SK-N-SH (cell line): ENCODE results near the gene POU6F1. TPM values are rescaled to one million over a fixed set of nuclear protein-coding genes. Genes with fewer than 3 reads are reported as not detected.

ENCODE experiments used
- CTCF ChIA-PET: fragments of 300-600, 350-600 bp; formaldehyde crosslinking; extraction: SDS; loops from one replicate; lab custom pipeline; 2021; lab: Yijun Ruan, JAX
- POLR2A ChIA-PET: fragments of 350-600 bp; sonication (Branson Sonifier 250); formaldehyde crosslinking; extraction: SDS; loops from one replicate; lab custom pipeline; 2020; ENCODE audit warnings: antibody characterized with exemption, inconsistent platforms; lab: Yijun Ruan, JAX
- DNase-seq: peaks from one replicate; pipeline ENCODE4 v3.0.0; 2012
- H2AFZ ChIP-seq: fragments of 200-600 bp; sonication (generic); 2 replicates; pipeline ENCODE4 v1.8.1; 2016; ENCODE audit warnings: antibody characterized with exemption, mild to moderate bottlenecking, low read depth
- H3F3A ChIP-seq: fragments of 200-600 bp; sonication (generic); replicated peaks from 2 replicates; pipeline ENCODE3; 2016; ENCODE audit warnings: antibody characterized with exemption, mild to moderate bottlenecking; ENCODE audit not compliant: insufficient read depth
- H3K27ac ChIP-seq, 2 experiments: fragments of 200-500 bp in 1 of 2; fragments of 200-600 bp in 1 of 2; sonication (Bioruptor generic) in 1 of 2; sonication (generic), shearing (Covaris generic) in 1 of 2; 2 replicates each; pipeline versions ENCODE4 v1.5.1 to v1.6.1; 2014 to 2016; ENCODE audit warnings: low read depth in 2 of 2, inconsistent platforms in 1 of 2, low read length in 1 of 2, mild to moderate bottlenecking in 1 of 2, mixed read lengths in 1 of 2
- H3K27me3 ChIP-seq: fragments of 200-600 bp; sonication (generic), shearing (Covaris generic); 2 replicates; pipeline ENCODE4 v1.6.1; 2016; ENCODE audit warnings: mixed run types; ENCODE audit not compliant: insufficient read depth
- H3K36me3 ChIP-seq, 2 experiments: fragments of 200-500 bp in 1 of 2; fragments of 200-600 bp in 1 of 2; sonication (Bioruptor generic) in 1 of 2; sonication (generic) in 1 of 2; replicated peaks in 1 of 2; 2 replicates each; pipeline versions ENCODE3 to v1.5.1; 2014 to 2016; ENCODE audit warnings: low read length in 1 of 2, mild to moderate bottlenecking in 1 of 2; ENCODE audit not compliant: insufficient read depth in 2 of 2, control insufficient read depth in 1 of 2
- H3K4me1 ChIP-seq, 2 experiments: fragments of 200-500 bp in 1 of 2; fragments of 200-600 bp in 1 of 2; sonication (Bioruptor generic) in 1 of 2; sonication (generic), shearing (Covaris generic) in 1 of 2; 2 replicates each; pipeline versions ENCODE4 v1.5.1 to v1.6.1; 2014 to 2016; ENCODE audit warnings: low read depth in 1 of 2, low read length in 1 of 2, mixed run types in 1 of 2; ENCODE audit not compliant: insufficient read depth in 2 of 2, control insufficient read depth in 1 of 2
- H3K4me2 ChIP-seq: fragments of 200-600 bp; sonication (generic), shearing (Covaris generic); 2 replicates; pipeline ENCODE4 v1.6.1; 2017; ENCODE audit warnings: mixed run types
- H3K4me3 ChIP-seq, 2 experiments: fragments of 200-500 bp in 1 of 2; fragments of 200-600 bp in 1 of 2; sonication (Bioruptor generic) in 1 of 2; sonication (generic), shearing (Covaris generic) in 1 of 2; 2 replicates each; pipeline versions ENCODE4 v1.5.1 to v1.8.1; 2014 to 2016; ENCODE audit warnings: low read depth in 2 of 2, inconsistent platforms in 1 of 2, low read length in 1 of 2, mild to moderate bottlenecking in 1 of 2, mixed read lengths in 1 of 2, moderate library complexity in 1 of 2
- H3K79me2 ChIP-seq: fragments of 200-600 bp; sonication (generic); 2 replicates; pipeline ENCODE4 v1.8.1; 2017; ENCODE audit warnings: mild to moderate bottlenecking; ENCODE audit not compliant: insufficient read depth
- H3K9ac ChIP-seq: fragments of 200-600 bp; sonication (generic); 2 replicates; pipeline ENCODE4 v1.6.1; 2017; ENCODE audit warnings: mixed run types
- H3K9me2 ChIP-seq: fragments of 200-600 bp; sonication (generic); 2 replicates; pipeline ENCODE4 v1.6.1; 2017; ENCODE audit warnings: mixed run types
- H3K9me3 ChIP-seq: fragments of 200-600 bp; sonication (generic); 2 replicates; pipeline ENCODE4 v1.6.1; 2017; ENCODE audit warnings: mixed run types, mild to moderate bottlenecking, moderate library complexity
- H4K20me1 ChIP-seq: fragments of 200-600 bp; sonication (generic); 2 replicates; pipeline ENCODE4 v1.6.1; 2017; ENCODE audit warnings: mild to moderate bottlenecking, mixed run types; ENCODE audit not compliant: insufficient read depth
- CHD2 ChIP-seq: fragments of 150-350 bp; IDR thresholded peaks from 2 replicates; pipeline ENCODE4 v1.6.1; 2018; ENCODE audit warnings: low read length; ENCODE audit not compliant: partially characterized antibody
- FOSL2 ChIP-seq: IDR thresholded peaks from 2 replicates; pipeline ENCODE4 v1.4.0; 2012; ENCODE audit warnings: low read depth, mild to moderate bottlenecking, moderate library complexity, borderline replicate concordance
- FOXJ3 ChIP-seq: sonication (generic); formaldehyde crosslinking; IDR thresholded peaks from 2 replicates; pipeline ENCODE4 v1.5.1; 2020; ENCODE audit warnings: mild to moderate bottlenecking, missing genetic modification reagents
- FOXM1 ChIP-seq: IDR thresholded peaks from 2 replicates; pipeline ENCODE4 v1.4.0; 2012; ENCODE audit warnings: low read depth, mild to moderate bottlenecking
- GATA2 ChIP-seq: sonication (generic); formaldehyde crosslinking; IDR thresholded peaks from 2 replicates; pipeline ENCODE4 v1.5.0; 2020; ENCODE audit warnings: mild to moderate bottlenecking, missing genetic modification reagents
- MEF2A ChIP-seq: IDR thresholded peaks from 2 replicates; pipeline ENCODE4 v1.4.0; 2012; ENCODE audit warnings: low read depth, borderline replicate concordance
- MXI1 ChIP-seq: IDR thresholded peaks from 2 replicates; pipeline ENCODE4 v1.6.1; 2012; ENCODE audit warnings: mild to moderate bottlenecking, low read depth, low read length, improper control_type of control experiment
- NRF1 ChIP-seq: IDR thresholded peaks from 2 replicates; pipeline ENCODE4 v1.6.1; 2012; ENCODE audit warnings: low read depth, mild to moderate bottlenecking, low read length
- RAD21 ChIP-seq: IDR thresholded peaks from 2 replicates; pipeline ENCODE4 v1.6.1; 2012; ENCODE audit warnings: mild to moderate bottlenecking, low read length
- RCOR1 ChIP-seq: fragments of 150-350 bp; IDR thresholded peaks from 2 replicates; pipeline ENCODE4 v1.6.1; 2017; ENCODE audit warnings: antibody characterized with exemption, low read length
- SIN3A ChIP-seq: IDR thresholded peaks from 2 replicates; pipeline ENCODE4 v1.6.1; 2012; ENCODE audit warnings: low read depth, mild to moderate bottlenecking, low read length, moderate library complexity, borderline replicate concordance
- SMC3 ChIP-seq: IDR thresholded peaks from 2 replicates; pipeline ENCODE4 v1.6.1; 2012; ENCODE audit warnings: low read depth, low read length, improper control_type of control experiment
- TAF1 ChIP-seq: IDR thresholded peaks from 2 replicates; pipeline ENCODE4 v1.6.1; 2012; ENCODE audit warnings: low read depth, mild to moderate bottlenecking, low read length, moderate library complexity, borderline replicate concordance
- TCF12 ChIP-seq: IDR thresholded peaks from 2 replicates; pipeline ENCODE4 v1.4.0; 2012
- WGBS: methylation state at CpG from one replicate; pipeline ENCODE4 v1.1.6; 2017; ENCODE audit warnings: low lambda C conversion rate; 5-methylcytosine and 5-hydroxymethylcytosine counted together
- polyA plus RNA-seq, 3 experiments: library from polyadenylated mRNA; depleted of rRNA; stranded (reverse); fragments of >200 nt; gene quantifications; 2 replicates each; pipeline ENCODE4 v1.2.3, GENCODE V29; 2012
- TF ChIP-seq, protein P1 (sequence below): IDR thresholded peaks from 2 replicates; pipeline ENCODE4 v1.4.0; 2012; ENCODE audit warnings: low read depth
- TF ChIP-seq, protein P2 (sequence below): IDR thresholded peaks from 2 replicates; pipeline ENCODE4 v1.6.1; 2012; ENCODE audit warnings: mild to moderate bottlenecking, low read depth, low read length, moderate library complexity
- TF ChIP-seq, protein P3 (sequence below): IDR thresholded peaks from 2 replicates; pipeline ENCODE4; 2012
- TF ChIP-seq, protein P4 (sequence below): fragments of 200-600 bp; sonication (generic); IDR thresholded peaks from 2 replicates; pipeline ENCODE4 v1.6.1; 2017; ENCODE audit warnings: antibody characterized with exemption, mild to moderate bottlenecking, moderate library complexity
- TF ChIP-seq, protein P5 (sequence below): fragments of 150-350 bp; IDR thresholded peaks from 2 replicates; pipeline ENCODE4 v1.6.1; 2016; ENCODE audit warnings: mild to moderate bottlenecking, low read depth, low read length
- TF ChIP-seq, protein P6 (sequence below): IDR thresholded peaks from 2 replicates; pipeline ENCODE4 v1.4.0; 2012; ENCODE audit warnings: low read depth, borderline replicate concordance

POU6F1 gene
- polyA plus RNA-seq, 1 of the 3 experiments (the other 2 are of a cell fraction) = 1.9 TPM

GRCh38 chr12:51199366-51199945 is 18.4 kb downstream of the POU6F1 start:
- ChIA-PET POLR2A (no interaction called here), CTCF (interaction anchor here (1.2 to 1.5 kb wide), 2 partner anchors 18 to 152 kb away, joined by 3 to 4 read pairs; partner anchors contain the start of gene POU6F1)
- no peak overlapping the region for H3K9ac ChIP-seq
- no peaks in the 10 kb centered on the region for H3K4me1 ChIP-seq
- H3K27ac ChIP-seq = no peak overlapping the region
- H3K4me3 ChIP-seq = no peak overlapping the region
- H2AFZ ChIP-seq = no peak overlapping the region
- no peaks in the 10 kb centered on the region for H3F3A ChIP-seq
- H3K27me3 ChIP-seq = no peaks in the 10 kb centered on the region
- no peaks in the 10 kb centered on the region for H4K20me1 ChIP-seq
- H3K9me2 ChIP-seq = no peaks in the 10 kb centered on the region
- H3K9me3 ChIP-seq = no peaks in the 10 kb centered on the region
- no peak overlapping the region for H3K4me2 ChIP-seq
- DNase-seq = peak; percentile 15
- no peaks in the 10 kb centered on the region for H3K36me3 ChIP-seq
- TF ChIP-seq, protein P1, sequence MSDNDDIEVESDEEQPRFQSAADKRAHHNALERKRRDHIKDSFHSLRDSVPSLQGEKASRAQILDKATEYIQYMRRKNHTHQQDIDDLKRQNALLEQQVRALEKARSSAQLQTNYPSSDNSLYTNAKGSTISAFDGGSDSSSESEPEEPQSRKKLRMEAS = no peak
- TF ChIP-seq RCOR1 (no peak), SMC3 (no peak), SIN3A (no peak), TAF1 (no peak), FOSL2 (no peak), GATA2 (no peak), FOXJ3 (CRISPR knock-in tag) (no peak), FOXM1 (no peak), CHD2 (no peak), TCF12 (no peak), NRF1 (no peak), RAD21 (no peak), MXI1 (no peak), MEF2A (no peak)
- TF ChIP-seq, protein P2, sequence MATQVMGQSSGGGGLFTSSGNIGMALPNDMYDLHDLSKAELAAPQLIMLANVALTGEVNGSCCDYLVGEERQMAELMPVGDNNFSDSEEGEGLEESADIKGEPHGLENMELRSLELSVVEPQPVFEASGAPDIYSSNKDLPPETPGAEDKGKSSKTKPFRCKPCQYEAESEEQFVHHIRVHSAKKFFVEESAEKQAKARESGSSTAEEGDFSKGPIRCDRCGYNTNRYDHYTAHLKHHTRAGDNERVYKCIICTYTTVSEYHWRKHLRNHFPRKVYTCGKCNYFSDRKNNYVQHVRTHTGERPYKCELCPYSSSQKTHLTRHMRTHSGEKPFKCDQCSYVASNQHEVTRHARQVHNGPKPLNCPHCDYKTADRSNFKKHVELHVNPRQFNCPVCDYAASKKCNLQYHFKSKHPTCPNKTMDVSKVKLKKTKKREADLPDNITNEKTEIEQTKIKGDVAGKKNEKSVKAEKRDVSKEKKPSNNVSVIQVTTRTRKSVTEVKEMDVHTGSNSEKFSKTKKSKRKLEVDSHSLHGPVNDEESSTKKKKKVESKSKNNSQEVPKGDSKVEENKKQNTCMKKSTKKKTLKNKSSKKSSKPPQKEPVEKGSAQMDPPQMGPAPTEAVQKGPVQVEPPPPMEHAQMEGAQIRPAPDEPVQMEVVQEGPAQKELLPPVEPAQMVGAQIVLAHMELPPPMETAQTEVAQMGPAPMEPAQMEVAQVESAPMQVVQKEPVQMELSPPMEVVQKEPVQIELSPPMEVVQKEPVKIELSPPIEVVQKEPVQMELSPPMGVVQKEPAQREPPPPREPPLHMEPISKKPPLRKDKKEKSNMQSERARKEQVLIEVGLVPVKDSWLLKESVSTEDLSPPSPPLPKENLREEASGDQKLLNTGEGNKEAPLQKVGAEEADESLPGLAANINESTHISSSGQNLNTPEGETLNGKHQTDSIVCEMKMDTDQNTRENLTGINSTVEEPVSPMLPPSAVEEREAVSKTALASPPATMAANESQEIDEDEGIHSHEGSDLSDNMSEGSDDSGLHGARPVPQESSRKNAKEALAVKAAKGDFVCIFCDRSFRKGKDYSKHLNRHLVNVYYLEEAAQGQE = no peak
- TF ChIP-seq, protein P3, sequence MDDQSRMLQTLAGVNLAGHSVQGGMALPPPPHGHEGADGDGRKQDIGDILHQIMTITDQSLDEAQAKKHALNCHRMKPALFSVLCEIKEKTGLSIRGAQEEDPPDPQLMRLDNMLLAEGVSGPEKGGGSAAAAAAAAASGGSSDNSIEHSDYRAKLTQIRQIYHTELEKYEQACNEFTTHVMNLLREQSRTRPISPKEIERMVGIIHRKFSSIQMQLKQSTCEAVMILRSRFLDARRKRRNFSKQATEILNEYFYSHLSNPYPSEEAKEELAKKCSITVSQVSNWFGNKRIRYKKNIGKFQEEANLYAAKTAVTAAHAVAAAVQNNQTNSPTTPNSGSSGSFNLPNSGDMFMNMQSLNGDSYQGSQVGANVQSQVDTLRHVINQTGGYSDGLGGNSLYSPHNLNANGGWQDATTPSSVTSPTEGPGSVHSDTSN = no peak
- TF ChIP-seq, protein P4, sequence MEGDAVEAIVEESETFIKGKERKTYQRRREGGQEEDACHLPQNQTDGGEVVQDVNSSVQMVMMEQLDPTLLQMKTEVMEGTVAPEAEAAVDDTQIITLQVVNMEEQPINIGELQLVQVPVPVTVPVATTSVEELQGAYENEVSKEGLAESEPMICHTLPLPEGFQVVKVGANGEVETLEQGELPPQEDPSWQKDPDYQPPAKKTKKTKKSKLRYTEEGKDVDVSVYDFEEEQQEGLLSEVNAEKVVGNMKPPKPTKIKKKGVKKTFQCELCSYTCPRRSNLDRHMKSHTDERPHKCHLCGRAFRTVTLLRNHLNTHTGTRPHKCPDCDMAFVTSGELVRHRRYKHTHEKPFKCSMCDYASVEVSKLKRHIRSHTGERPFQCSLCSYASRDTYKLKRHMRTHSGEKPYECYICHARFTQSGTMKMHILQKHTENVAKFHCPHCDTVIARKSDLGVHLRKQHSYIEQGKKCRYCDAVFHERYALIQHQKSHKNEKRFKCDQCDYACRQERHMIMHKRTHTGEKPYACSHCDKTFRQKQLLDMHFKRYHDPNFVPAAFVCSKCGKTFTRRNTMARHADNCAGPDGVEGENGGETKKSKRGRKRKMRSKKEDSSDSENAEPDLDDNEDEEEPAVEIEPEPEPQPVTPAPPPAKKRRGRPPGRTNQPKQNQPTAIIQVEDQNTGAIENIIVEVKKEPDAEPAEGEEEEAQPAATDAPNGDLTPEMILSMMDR = no peak
- TF ChIP-seq, protein P5, sequence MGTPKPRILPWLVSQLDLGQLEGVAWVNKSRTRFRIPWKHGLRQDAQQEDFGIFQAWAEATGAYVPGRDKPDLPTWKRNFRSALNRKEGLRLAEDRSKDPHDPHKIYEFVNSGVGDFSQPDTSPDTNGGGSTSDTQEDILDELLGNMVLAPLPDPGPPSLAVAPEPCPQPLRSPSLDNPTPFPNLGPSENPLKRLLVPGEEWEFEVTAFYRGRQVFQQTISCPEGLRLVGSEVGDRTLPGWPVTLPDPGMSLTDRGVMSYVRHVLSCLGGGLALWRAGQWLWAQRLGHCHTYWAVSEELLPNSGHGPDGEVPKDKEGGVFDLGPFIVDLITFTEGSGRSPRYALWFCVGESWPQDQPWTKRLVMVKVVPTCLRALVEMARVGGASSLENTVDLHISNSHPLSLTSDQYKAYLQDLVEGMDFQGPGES = no peak
- TF ChIP-seq, protein P6, sequence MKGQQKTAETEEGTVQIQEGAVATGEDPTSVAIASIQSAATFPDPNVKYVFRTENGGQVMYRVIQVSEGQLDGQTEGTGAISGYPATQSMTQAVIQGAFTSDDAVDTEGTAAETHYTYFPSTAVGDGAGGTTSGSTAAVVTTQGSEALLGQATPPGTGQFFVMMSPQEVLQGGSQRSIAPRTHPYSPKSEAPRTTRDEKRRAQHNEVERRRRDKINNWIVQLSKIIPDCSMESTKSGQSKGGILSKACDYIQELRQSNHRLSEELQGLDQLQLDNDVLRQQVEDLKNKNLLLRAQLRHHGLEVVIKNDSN = no peak
- WGBS = 92% methylated on average over 10 of the region's 10 CpGs
- no peaks in the 10 kb centered on the region for H3K79me2 ChIP-seq
